ENCODE data around the gene INPP5B.
A peak's percentile ranks its signal among the peaks of the same experiment; 100 is the strongest.

The INPP5B gene

DNA sequence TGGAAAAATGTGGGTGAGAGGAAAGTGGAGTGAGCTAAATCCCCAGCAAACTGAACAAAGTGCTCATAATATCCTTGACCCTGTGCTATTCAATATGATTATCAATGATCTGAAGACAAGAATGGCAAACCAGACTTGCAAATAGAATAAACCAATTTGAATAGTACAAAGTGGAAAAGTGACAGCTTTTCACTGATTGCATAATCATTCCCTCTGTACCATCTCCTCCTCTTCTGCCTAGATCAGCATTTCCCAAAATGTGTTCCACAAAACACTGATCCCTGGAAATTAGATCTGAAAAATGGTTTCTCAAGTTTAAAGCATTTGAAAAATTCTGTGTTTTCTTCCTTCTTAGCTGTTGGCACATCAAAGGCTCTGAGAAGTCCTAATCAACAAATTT is 95.6 kb downstream of the INPP5B start:
- no peaks in the 10 kb centered on the region for H3K27me3 ChIP-seq (ENCODE audit: insufficient read depth, low read length)
- H3K4me1 ChIP-seq (ENCODE audit: control insufficient read depth in 1 of 2, insufficient read depth in 2 of 2, low read length in 2 of 2) = no peaks in the 10 kb centered on the region
- no peak overlapping the region for H3K23ac ChIP-seq (ENCODE audit: low read length)
- H4K12ac ChIP-seq (ENCODE audit: low read depth, low read length) = no peak overlapping the region
- H3K4me2 ChIP-seq (ENCODE audit: low read length) = no peak overlapping the region
- H3K36me3 ChIP-seq (ENCODE audit: control insufficient read depth in 1 of 2, insufficient read depth in 2 of 2, low read length in 2 of 2) = peaks cover 4 to 6% of the 10 kb centered on the region in 2 experiments
- no peak overlapping the region for H2AFZ ChIP-seq (ENCODE audit: insufficient read depth, low read length, poor library complexity)
- H3K27ac ChIP-seq (ENCODE audit: low read depth, low read length) = no peak overlapping the region
- H3K79me2 ChIP-seq (ENCODE audit: control insufficient read depth, insufficient read depth, low read length, poor library complexity) = no peaks in the 10 kb centered on the region
- no peak overlapping the region for H3K4ac ChIP-seq (ENCODE audit: low read depth, low read length)
- no peak overlapping the region for H2BK5ac ChIP-seq (ENCODE audit: low read depth, low read length, poor library complexity)
- no peak overlapping the region for H3K14ac ChIP-seq (ENCODE audit: low read length)
- H3K9me3 ChIP-seq (ENCODE audit: insufficient read depth, low read depth, low read length) = no peaks in the 10 kb centered on the region
- no peaks in the 10 kb centered on the region for H3K79me1 ChIP-seq (ENCODE audit: low read length)
- no peak overlapping the region for H2AK5ac ChIP-seq (ENCODE audit: low read length)
- H2BK12ac ChIP-seq (ENCODE audit: low read length) = no peak overlapping the region
- DNase-seq = no peak
- H2BK120ac ChIP-seq (ENCODE audit: insufficient read depth, low read length, poor library complexity) = no peak overlapping the region
- H3K4me3 ChIP-seq (ENCODE audit: low read depth, low read length) = no peak overlapping the region
- H3K18ac ChIP-seq (ENCODE audit: low read length) = no peak overlapping the region
- H4K91ac ChIP-seq (ENCODE audit: low read depth, low read length) = no peak overlapping the region
- H3K9ac ChIP-seq (ENCODE audit: low read length) = no peak overlapping the region
- no peak overlapping the region for H4K8ac ChIP-seq (ENCODE audit: low read depth, low read length)

- Histone ChIP-seq H3K27ac (ENCODE audit: low read depth, low read length) (no peak overlapping the region), H3K79me2 (ENCODE audit: control insufficient read depth, insufficient read depth, low read length, poor library complexity) (no peaks in the 10 kb centered on the region), H2BK120ac (ENCODE audit: insufficient read depth, low read length, poor library complexity) (no peak overlapping the region), H4K91ac (ENCODE audit: low read depth, low read length) (no peak overlapping the region), H3K4me2 (ENCODE audit: low read length) (no peak overlapping the region), H2BK12ac (ENCODE audit: low read length) (no peak overlapping the region), H3K9ac (ENCODE audit: low read length) (no peak overlapping the region), H4K8ac (ENCODE audit: low read depth, low read length) (no peak overlapping the region), H2AFZ (ENCODE audit: insufficient read depth, low read length, poor library complexity) (no peak overlapping the region), H3K18ac (ENCODE audit: low read length) (no peak overlapping the region), H3K14ac (ENCODE audit: low read length) (no peak overlapping the region), H2AK5ac (ENCODE audit: low read length) (no peak overlapping the region), H3K23ac (ENCODE audit: low read length) (no peak overlapping the region), H4K12ac (ENCODE audit: low read depth, low read length) (no peak overlapping the region), H3K36me3 (ENCODE audit: control insufficient read depth in 1 of 2, insufficient read depth in 2 of 2, low read length in 2 of 2) (peaks cover 4 to 6% of the 10 kb centered on the region in 2 experiments), H3K27me3 (ENCODE audit: insufficient read depth, low read length) (no peaks in the 10 kb centered on the region), H3K4ac (ENCODE audit: low read depth, low read length) (no peak overlapping the region), H3K79me1 (ENCODE audit: low read length) (no peaks in the 10 kb centered on the region), H2BK5ac (ENCODE audit: low read depth, low read length, poor library complexity) (no peak overlapping the region), H3K4me3 (ENCODE audit: low read depth, low read length) (no peak overlapping the region), H3K9me3 (ENCODE audit: insufficient read depth, low read depth, low read length) (no peaks in the 10 kb centered on the region), H3K4me1 (ENCODE audit: control insufficient read depth in 1 of 2, insufficient read depth in 2 of 2, low read length in 2 of 2) (no peaks in the 10 kb centered on the region)
- no CpG with 5 or more reads among the region's 6 CpGs for WGBS (ENCODE audit: extremely low coverage, insufficient coverage, insufficient read length)
- DNase-seq = peak in 1 of 2 donors; percentile 91
Observed at GRCh38 chr1:37850352-37850955, 96.4 kb downstream of the INPP5B start.

GRCh38 chr1:37849480-37849879 is 97.4 kb downstream of the INPP5B start:
- no peak overlapping the region for H3K27ac ChIP-seq (ENCODE audit: low read depth, low read length)
- peaks cover 4 to 6% of the 10 kb centered on the region in 2 experiments for H3K36me3 ChIP-seq (ENCODE audit: control insufficient read depth in 1 of 2, insufficient read depth in 2 of 2, low read length in 2 of 2)
- no peaks in the 10 kb centered on the region for H3K4me1 ChIP-seq (ENCODE audit: control insufficient read depth in 1 of 2, insufficient read depth in 2 of 2, low read length in 2 of 2)
- H3K4ac ChIP-seq (ENCODE audit: low read depth, low read length) = no peak overlapping the region
- DNase-seq = no peak
- H3K9ac ChIP-seq (ENCODE audit: low read length) = no peak overlapping the region
- no peak overlapping the region for H2BK12ac ChIP-seq (ENCODE audit: low read length)
- no peak overlapping the region for H2BK120ac ChIP-seq (ENCODE audit: insufficient read depth, low read length, poor library complexity)
- no CpG with 5 or more reads among the region's 3 CpGs for WGBS (ENCODE audit: extremely low coverage, insufficient coverage, insufficient read length)
- H3K79me1 ChIP-seq (ENCODE audit: low read length) = no peaks in the 10 kb centered on the region
- no peak overlapping the region for H3K14ac ChIP-seq (ENCODE audit: low read length)
- no peak overlapping the region for H2AFZ ChIP-seq (ENCODE audit: insufficient read depth, low read length, poor library complexity)
- no peak overlapping the region for H3K4me3 ChIP-seq (ENCODE audit: low read depth, low read length)
- H3K9me3 ChIP-seq (ENCODE audit: insufficient read depth, low read depth, low read length) = no peaks in the 10 kb centered on the region
- no peak overlapping the region for H2BK5ac ChIP-seq (ENCODE audit: low read depth, low read length, poor library complexity)
- H3K23ac ChIP-seq (ENCODE audit: low read length) = no peak overlapping the region
- H3K79me2 ChIP-seq (ENCODE audit: control insufficient read depth, insufficient read depth, low read length, poor library complexity) = no peaks in the 10 kb centered on the region
- H2AK5ac ChIP-seq (ENCODE audit: low read length) = no peak overlapping the region
- no peak overlapping the region for H3K4me2 ChIP-seq (ENCODE audit: low read length)
- H4K8ac ChIP-seq (ENCODE audit: low read depth, low read length) = no peak overlapping the region
- no peaks in the 10 kb centered on the region for H3K27me3 ChIP-seq (ENCODE audit: insufficient read depth, low read length)
- H3K18ac ChIP-seq (ENCODE audit: low read length) = no peak overlapping the region
- H4K91ac ChIP-seq (ENCODE audit: low read depth, low read length) = no peak overlapping the region
- H4K12ac ChIP-seq (ENCODE audit: low read depth, low read length) = no peak overlapping the region

DNA sequence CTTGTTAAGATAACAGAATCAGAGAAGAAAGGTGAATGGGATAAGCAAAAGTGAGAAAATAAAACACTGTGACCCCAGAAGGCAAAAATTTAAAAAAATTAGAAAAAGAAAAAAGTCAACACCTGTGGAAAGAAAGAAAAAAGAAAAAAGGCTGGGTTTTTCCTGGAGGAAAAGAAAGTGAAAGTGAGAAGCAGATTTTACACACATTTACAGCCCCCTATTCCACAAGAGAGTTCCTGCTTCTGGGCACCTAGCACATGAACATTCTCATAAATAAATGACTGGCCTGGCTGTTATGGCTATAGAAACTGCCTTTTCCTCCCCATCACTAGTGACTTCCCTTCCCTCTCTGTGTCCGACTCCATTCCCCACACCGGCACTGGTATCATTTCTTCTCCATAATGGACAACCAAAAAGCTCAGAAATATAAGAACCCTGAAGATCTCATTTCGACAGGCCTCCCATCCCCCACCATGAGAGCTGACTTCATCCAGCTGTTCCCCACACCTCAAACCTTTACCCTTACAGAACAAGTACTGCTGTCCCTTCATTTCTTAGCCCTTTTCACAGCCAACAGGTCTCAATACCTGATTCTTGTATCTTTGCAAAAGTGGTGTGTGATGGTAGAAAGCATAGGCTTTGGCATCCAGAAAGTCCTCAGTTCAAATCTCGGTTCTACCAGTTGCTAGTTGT is 100.1 kb downstream of the INPP5B start:
- Histone ChIP-seq H3K4ac (ENCODE audit: low read depth, low read length) (no peak overlapping the region), H3K18ac (ENCODE audit: low read length) (no peak overlapping the region), H3K27ac (ENCODE audit: low read depth, low read length) (no peak overlapping the region), H2BK120ac (ENCODE audit: insufficient read depth, low read length, poor library complexity) (no peak overlapping the region), H2AK5ac (ENCODE audit: low read length) (no peak overlapping the region), H3K9me3 (ENCODE audit: insufficient read depth, low read depth, low read length) (no peaks in the 10 kb centered on the region), H3K27me3 (ENCODE audit: insufficient read depth, low read length) (no peaks in the 10 kb centered on the region), H3K9ac (ENCODE audit: low read length) (no peak overlapping the region), H3K4me2 (ENCODE audit: low read length) (no peak overlapping the region), H3K4me3 (ENCODE audit: low read depth, low read length) (no peak overlapping the region), H2AFZ (ENCODE audit: insufficient read depth, low read length, poor library complexity) (no peak overlapping the region), H3K36me3 (ENCODE audit: control insufficient read depth in 1 of 2, insufficient read depth in 2 of 2, low read length in 2 of 2) (peaks cover 4 to 6% of the 10 kb centered on the region in 2 experiments), H4K8ac (ENCODE audit: low read depth, low read length) (no peak overlapping the region), H3K79me1 (ENCODE audit: low read length) (no peaks in the 10 kb centered on the region), H2BK5ac (ENCODE audit: low read depth, low read length, poor library complexity) (no peak overlapping the region), H3K4me1 (ENCODE audit: control insufficient read depth in 1 of 2, insufficient read depth in 2 of 2, low read length in 2 of 2) (no peaks in the 10 kb centered on the region), H4K91ac (ENCODE audit: low read depth, low read length) (no peak overlapping the region), H4K12ac (ENCODE audit: low read depth, low read length) (no peak overlapping the region), H3K79me2 (ENCODE audit: control insufficient read depth, insufficient read depth, low read length, poor library complexity) (no peaks in the 10 kb centered on the region), H3K14ac (ENCODE audit: low read length) (no peak overlapping the region), H2BK12ac (ENCODE audit: low read length) (no peak overlapping the region), H3K23ac (ENCODE audit: low read length) (no peak overlapping the region)
- DNase-seq = no peak
- no CpG with 5 or more reads among the region's 4 CpGs for WGBS (ENCODE audit: extremely low coverage, insufficient coverage, insufficient read length)

Measured in trophoblast cell (in vitro differentiated cells and primary cell).